HepG2 (cell line): ENCODE results near the gene CFAP69. TPM values are rescaled to one million over a fixed set of nuclear protein-coding genes. Genes with fewer than 3 reads are reported as not detected.

Experiments used
- ATAC-seq: fragments of 200-7000 bp; cut with Tn5 transposase; 3 replicates; pipeline ENCODE4 v1.9.1; 2020; ENCODE audit warnings: mild to moderate bottlenecking, moderate library complexity
- BruUV-seq: library from RNA; stranded (reverse); fragments of 400-500 nt; replicated peaks from 2 replicates; lab custom pipeline; 2021; lab: Mats Ljungman, UMichigan
- CTCF ChIA-PET: fragments of 300-600 bp; formaldehyde crosslinking; extraction: SDS; loops from one replicate; lab custom pipeline; 2021; ENCODE audit warnings: low total read pairs, inconsistent platforms, low intra/inter-chr PET ratio; lab: Yijun Ruan, JAX
- POLR2A ChIA-PET: fragments of 350-600 bp; sonication (Branson Sonifier 250); formaldehyde crosslinking; loops from one replicate; lab custom pipeline; 2020; ENCODE audit warnings: antibody characterized with exemption, inconsistent platforms; lab: Yijun Ruan, JAX
- DNase-seq: peaks from one replicate; pipeline ENCODE4 v3.0.0-alpha.2; 2015; ENCODE audit warnings: low spot score
- FAIRE-seq: peaks from 3 replicates; lab custom pipeline; 2011; peaks lifted over from hg19 to GRCh38; lab: Jason Lieb, UNC
- H2AFZ ChIP-seq: one replicate; pipeline ENCODE4 v1.6.1; 2011; ENCODE audit warnings: low read length, inconsistent platforms
- H3K27ac ChIP-seq: fragments of 300-600 bp; 3 replicates; pipeline ENCODE4 v1.8.0; 2011; ENCODE audit warnings: mixed run types, mild to moderate bottlenecking, mixed read lengths, low read length, inconsistent platforms; ENCODE audit not compliant: insufficient read depth; ENCODE audit errors: extremely low read length
- H3K27me3 ChIP-seq, 2 experiments: fragments of 200-600 bp in 1 of 2; 2 replicates in 1 of 2; 3 replicates in 1 of 2; pipeline versions ENCODE4 v1.6.0 to v1.8.0; 2011; ENCODE audit warnings: low read length in 2 of 2, mild to moderate bottlenecking in 2 of 2, moderate library complexity in 2 of 2, inconsistent platforms in 1 of 2; ENCODE audit not compliant: insufficient read depth in 2 of 2, control insufficient read depth in 1 of 2
- H3K36me3 ChIP-seq, 2 experiments: fragments of 200-600 bp in 1 of 2; replicated peaks in 1 of 2; 2 replicates in 1 of 2; 3 replicates in 1 of 2; pipeline versions ENCODE4 v1.5.1 to v1.8.0; 2011; ENCODE audit warnings: low read length in 2 of 2, inconsistent platforms in 1 of 2; ENCODE audit not compliant: insufficient read depth in 2 of 2, control insufficient read depth in 1 of 2
- H3K4me1 ChIP-seq: 2 replicates; pipeline ENCODE4 v1.5.1; 2012; ENCODE audit warnings: low read length, inconsistent platforms; ENCODE audit not compliant: insufficient read depth
- H3K4me2 ChIP-seq: 2 replicates; pipeline ENCODE4 v1.6.0; 2011; ENCODE audit warnings: low read depth, low read length, inconsistent platforms
- H3K4me3 ChIP-seq, 3 experiments: fragments of 200-600 bp in 1 of 3; sonication (generic), shearing (Covaris generic) in 1 of 3; replicated peaks in 1 of 3; 2 replicates each; pipeline ENCODE4 v1.5.1; 2011 to 2016; ENCODE audit warnings: low read length in 3 of 3, inconsistent platforms in 2 of 3, low read depth in 2 of 3, mild to moderate bottlenecking in 2 of 3, control low read depth in 1 of 3, mixed read lengths in 1 of 3; ENCODE audit not compliant: insufficient read depth in 1 of 3
- H3K79me2 ChIP-seq: one replicate; pipeline ENCODE4 v1.6.1; 2011; ENCODE audit warnings: low read length, inconsistent platforms; ENCODE audit not compliant: insufficient read depth
- H3K9ac ChIP-seq: 2 replicates; pipeline ENCODE4 v1.6.0; 2011; ENCODE audit warnings: mild to moderate bottlenecking, low read depth, low read length, inconsistent platforms; ENCODE audit not compliant: insufficient read depth
- H3K9me3 ChIP-seq: 2 replicates; pipeline ENCODE4 v1.5.1; 2012; ENCODE audit warnings: mild to moderate bottlenecking, low read length
- H4K20me1 ChIP-seq: 2 replicates; pipeline ENCODE4 v1.6.0; 2011; ENCODE audit warnings: inconsistent platforms, mild to moderate bottlenecking, low read length, moderate library complexity; ENCODE audit not compliant: insufficient read depth
- CSRNP1 ChIP-seq: sonication (generic); formaldehyde crosslinking; IDR thresholded peaks from 2 replicates; pipeline ENCODE4 v1.8.1; 2023; ENCODE audit warnings: mild to moderate bottlenecking, missing genetic modification reagents
- ELF1 ChIP-seq: sonication (generic); formaldehyde crosslinking; IDR thresholded peaks from 2 replicates; pipeline ENCODE4 v1.4.0; 2020; ENCODE audit warnings: missing genetic modification reagents
- ELK4 ChIP-seq: sonication (generic); formaldehyde crosslinking; IDR thresholded peaks from 2 replicates; pipeline ENCODE4 v1.9.0; 2021; ENCODE audit warnings: missing genetic modification reagents, borderline replicate concordance
- GTF3A ChIP-seq: sonication (generic); formaldehyde crosslinking; conservative IDR thresholded peaks from 2 replicates; pipeline ENCODE4 v1.4.0; 2020; ENCODE audit warnings: mild to moderate bottlenecking, missing genetic modification reagents
- HCFC1 ChIP-seq: fragments of 150-350 bp; IDR thresholded peaks from 2 replicates; pipeline ENCODE4 v1.6.1; 2014; ENCODE audit warnings: low read depth, low read length
- HMG20B ChIP-seq: conservative IDR thresholded peaks from 2 replicates; pipeline ENCODE4 v1.6.1; 2016; ENCODE audit warnings: missing genetic modification reagents, missing compliant biosample characterization
- HNF4A ChIP-seq: sonication (generic); formaldehyde crosslinking; IDR thresholded peaks from 2 replicates; pipeline ENCODE4 v1.4.0; 2020; ENCODE audit warnings: missing genetic modification reagents
- MZF1 ChIP-seq: sonication (generic); formaldehyde crosslinking; IDR thresholded peaks from 2 replicates; pipeline ENCODE4 v1.8.1; 2023; ENCODE audit warnings: mild to moderate bottlenecking, missing genetic modification reagents, borderline replicate concordance
- NFIB ChIP-seq: sonication (generic); formaldehyde crosslinking; IDR thresholded peaks from 2 replicates; pipeline ENCODE4 v1.9.0; 2021; ENCODE audit warnings: missing genetic modification reagents, mild to moderate bottlenecking, borderline replicate concordance
- PHF5A ChIP-seq: IDR thresholded peaks from one replicate; pipeline ENCODE4 v1.6.1; 2018; ENCODE audit warnings: low read depth, missing genetic modification reagents; ENCODE audit not compliant: unreplicated experiment
- SMARCC2 ChIP-seq: fragments of 450-650 bp; IDR thresholded peaks from 2 replicates; pipeline ENCODE4 v1.6.1; 2017; ENCODE audit warnings: antibody characterized with exemption, mild to moderate bottlenecking
- SYNCRIP ChIP-seq: fragments of 200-400 bp; formaldehyde crosslinking; IDR thresholded peaks from 2 replicates; pipeline ENCODE4 v1.6.1; 2018; ENCODE audit warnings: mild to moderate bottlenecking, low read depth, low read length; ENCODE audit not compliant: insufficient read depth
- TOE1 ChIP-seq: sonication (generic); formaldehyde crosslinking; IDR thresholded peaks from 2 replicates; pipeline ENCODE4 v1.4.0; 2020; ENCODE audit warnings: mild to moderate bottlenecking, missing genetic modification reagents
- TP53 ChIP-seq: sonication (generic); formaldehyde crosslinking; conservative IDR thresholded peaks from 2 replicates; pipeline ENCODE4 v1.4.0; 2020; ENCODE audit warnings: missing genetic modification reagents
- ZBTB46 ChIP-seq: sonication (generic); formaldehyde crosslinking; IDR thresholded peaks from 2 replicates; pipeline ENCODE4 v1.4.0; 2020; ENCODE audit warnings: mild to moderate bottlenecking, missing genetic modification reagents, borderline replicate concordance
- ZNF33B ChIP-seq: sonication (generic); formaldehyde crosslinking; IDR thresholded peaks from 2 replicates; pipeline ENCODE4 v1.5.1; 2020; ENCODE audit warnings: mild to moderate bottlenecking, missing genetic modification reagents
- ZNF354B ChIP-seq: sonication (generic); formaldehyde crosslinking; IDR thresholded peaks from 2 replicates; pipeline ENCODE4 v1.8.0; 2022; ENCODE audit warnings: mild to moderate bottlenecking, missing genetic modification reagents
- ZNF678 ChIP-seq: sonication (generic); formaldehyde crosslinking; IDR thresholded peaks from 2 replicates; pipeline ENCODE4 v1.4.0; 2020; ENCODE audit warnings: mild to moderate bottlenecking, missing genetic modification reagents
- ZNF850 ChIP-seq: sonication (generic); formaldehyde crosslinking; conservative IDR thresholded peaks from 2 replicates; pipeline ENCODE4 v1.9.0; 2021; ENCODE audit warnings: mild to moderate bottlenecking, missing genetic modification reagents
- ZSCAN9 ChIP-seq: IDR thresholded peaks from 2 replicates; pipeline ENCODE4 v1.6.1; 2016; ENCODE audit warnings: borderline replicate concordance
- WGBS: methylation state at CpG from one replicate; pipeline ENCODE4 v1.1.6; 2017; ENCODE audit warnings: low lambda C conversion rate; 5-methylcytosine and 5-hydroxymethylcytosine counted together
- in situ Hi-C: cut with HindIII; loops from 2 replicates; pipeline ENCODE4 v1.10.0; 2017; ENCODE audit warnings: low pct_unique_long_range_greater_than_20kb; ENCODE audit not compliant: extremely low pct_ligation_motif_present
- intact Hi-C: fragments of 100-400 bp; cut with micrococcal nuclease; formaldehyde crosslinking; loops from one replicate; pipeline ENCODE4 v1.10.0; 2022; ENCODE audit not compliant: unreplicated experiment
- polyA plus RNA-seq, 8 experiments: library from polyadenylated mRNA; depleted of rRNA in 3 of 8; stranded (reverse) in 7 of 8; unstranded in 1 of 8; fragments of >200 nt; fragmentation: Illumina TruSeq in 4 of 8; extraction: Trizol in 4 of 8; gene quantifications; 2 replicates each; pipeline versions ENCODE4 v1.2.1 to v1.2.3, GENCODE V29; 2011 to 2016; ENCODE audit warnings: low read depth in 4 of 8, missing spikeins in 1 of 8, mixed read lengths in 1 of 8; ENCODE audit not compliant: insufficient read depth in 1 of 8
- total RNA-seq, 5 experiments: library from RNA; depleted of rRNA; stranded (reverse); fragments of >200 nt; fragmentation: Illumina TruSeq; extraction: Trizol; gene quantifications; 2 replicates each; pipeline ENCODE4 v1.2.3, GENCODE V29; 2016; ENCODE audit warnings: low read depth in 1 of 5

The CFAP69 gene
- total and polyA plus RNA-seq, 2 of the 13 experiments (the other 11 are each of a cell fraction or from before 2014, with no cell fraction given), result 2.2 to 4.0 TPM

- TF ChIP-seq ZBTB46 (no peak), MZF1 (CRISPR knock-in tag) (no peak), ZSCAN9 (CRISPR knock-in tag) (no peak), SYNCRIP (no peak), TP53 (no peak)
- TF ChIP-seq, all 625 proteins: peak for 0
Observed at GRCh38 chr7:90229682-90230081, 15.3 kb upstream of the CFAP69 start (continued).

GRCh38 chr7:90230834-90231233 is 14.1 kb upstream of the CFAP69 start:
- ChIA-PET CTCF (no interaction called here), POLR2A (no interaction called here)
- ATAC-seq (no peak), FAIRE-seq (no peak), DNase-seq (no peak)
- no TSS peak for BruUV-seq
- Histone ChIP-seq H3K79me2 (no peaks in the 10 kb centered on the region), H3K36me3 (no peaks in the 10 kb centered on the region), H3K4me1 (peaks cover 18% of the 10 kb centered on the region), H4K20me1 (no peaks in the 10 kb centered on the region), H3K27ac (no peak overlapping the region), H3K9me3 (no peaks in the 10 kb centered on the region), H2AFZ (no peak overlapping the region), H3K4me2 (no peak overlapping the region), H3K9ac (no peak overlapping the region), H3K4me3 (no peak overlapping the region), H3K27me3 (no peaks in the 10 kb centered on the region)
- in situ Hi-C loops, result no loop called here
- intact Hi-C loops, result no loop called here
- 93% methylated on average over 2 of the region's 2 CpGs for WGBS
- TF ChIP-seq ELK4 (CRISPR knock-in tag) (no peak), HMG20B (CRISPR knock-in tag) (no peak), HCFC1 (no peak), PHF5A (no peak), ZNF33B (CRISPR knock-in tag) (no peak), SMARCC2 (no peak), NFIB (CRISPR knock-in tag) (no peak), CSRNP1 (CRISPR knock-in tag) (no peak), ZNF354B (no peak), ELF1 (CRISPR knock-in tag) (no peak), GTF3A (CRISPR knock-in tag) (no peak), HNF4A (CRISPR knock-in tag) (no peak), TOE1 (CRISPR knock-in tag) (no peak), ZNF678 (CRISPR knock-in tag) (no peak), ZNF850 (CRISPR knock-in tag) (no peak)
